ENCODE measurements around the gene GPR139. TPM values are rescaled to one million over a fixed set of nuclear protein-coding genes. Genes with fewer than 3 reads are reported as not detected.

GPR139 gene
- not detected for total RNA-seq (2021; fragmentation: NEBNext Ultra II Directional; extraction: Animal tissue kit (Norgen Biotek cat#: 25700))
- long read RNA-seq = 0 reads

- Mint-ChIP-seq H3K27ac (no peak within 1 kb of the TSS), H3K36me3 (ENCODE audit: low read depth) (no peaks in the 10 kb centered on the region), H3K4me3 (no peak within 1 kb of the TSS), H3K27me3 (ENCODE audit: insufficient read depth) (peaks cover 8% of the 10 kb centered on the region), H3K9me3 (peaks cover 63% of the 10 kb centered on the region), H3K4me1 (ENCODE audit: low read depth) (no peaks in the 10 kb centered on the region)
- no peak for TF ChIP-seq CTCF (IDR thresholded peaks at IDR 0.05)
- DNase-seq = no peak
Observed at GRCh38 chr16:20073203-20074098, at the start of gene GPR139. TSS of gene GPR139 (minus strand) at chr16:20073890. CDS start at chr16:20073616, 274 bp downstream.

GRCh38 chr16:20122011-20122410 lies 48.3 kb upstream of the GPR139 start:
- peaks cover 19% of the 10 kb centered on the region; the same call in 1 of the 2 replicates for H3K36me3 Mint-ChIP-seq (ENCODE audit: low read depth)
- H3K4me3 Mint-ChIP-seq = no peak overlapping the region
- no peaks in the 10 kb centered on the region for H3K4me1 Mint-ChIP-seq (ENCODE audit: low read depth)
- no peak overlapping the region for H3K27ac Mint-ChIP-seq
- H3K9me3 Mint-ChIP-seq = peaks cover 52% of the 10 kb centered on the region
- no peaks in the 10 kb centered on the region; the same call in 1 of the 2 replicates for H3K27me3 Mint-ChIP-seq (ENCODE audit: insufficient read depth)
- no peak for DNase-seq
- TF ChIP-seq CTCF (IDR thresholded peaks at IDR 0.05) = no peak

- Mint-ChIP-seq H3K27ac (no peak overlapping the region), H3K36me3 (ENCODE audit: low read depth) (no peaks in the 10 kb centered on the region), H3K4me3 (no peak overlapping the region), H3K9me3 (peaks cover 32% of the 10 kb centered on the region), H3K27me3 (ENCODE audit: insufficient read depth) (no peaks in the 10 kb centered on the region), H3K4me1 (ENCODE audit: low read depth) (no peaks in the 10 kb centered on the region)
- DNase-seq = no peak
- TF ChIP-seq CTCF (IDR thresholded peaks at IDR 0.05) = no peak
Observed at GRCh38 chr16:20114356-20114755, 40.7 kb upstream of the GPR139 start.

- no peaks in the 10 kb centered on the region for H3K27me3 Mint-ChIP-seq (ENCODE audit: insufficient read depth)
- no peak overlapping the region for H3K4me3 Mint-ChIP-seq
- no peak for TF ChIP-seq CTCF (IDR thresholded peaks at IDR 0.05)
- H3K36me3 Mint-ChIP-seq (ENCODE audit: low read depth) = no peaks in the 10 kb centered on the region
- H3K4me1 Mint-ChIP-seq (ENCODE audit: low read depth) = no peaks in the 10 kb centered on the region
- DNase-seq = no peak
- no peak overlapping the region for H3K27ac Mint-ChIP-seq
- peaks cover 32% of the 10 kb centered on the region for H3K9me3 Mint-ChIP-seq
Observed at GRCh38 chr16:20111143-20111542, 37.5 kb upstream of the GPR139 start.

GRCh38 chr16:20107083-20107482 lies 33.4 kb upstream of the GPR139 start:
- no peak overlapping the region for H3K4me3 Mint-ChIP-seq
- no peak overlapping the region for H3K27ac Mint-ChIP-seq
- no peaks in the 10 kb centered on the region for H3K27me3 Mint-ChIP-seq (ENCODE audit: insufficient read depth)
- no peak for DNase-seq
- TF ChIP-seq CTCF (IDR thresholded peaks at IDR 0.05) = no peak
- peaks cover 4% of the 10 kb centered on the region; the same call in 1 of the 2 replicates for H3K36me3 Mint-ChIP-seq (ENCODE audit: low read depth)
- no peaks in the 10 kb centered on the region for H3K4me1 Mint-ChIP-seq (ENCODE audit: low read depth)
- H3K9me3 Mint-ChIP-seq = peaks cover 58% of the 10 kb centered on the region
